Neutrophil (primary cell): Measurements from ENCODE around the gene NEO1.
A peak's percentile ranks its signal among the peaks of the same experiment; 100 is the strongest.

Experiments used
- H3K27ac ChIP-seq: fragments of 200-600 bp; sonication (generic); 2 replicates; pipeline ENCODE4 v1.5.1; 2016; ENCODE audit warnings: mild to moderate bottlenecking, moderate library complexity
- H3K27me3 ChIP-seq: fragments of 200-600 bp; sonication (generic); 2 replicates; pipeline ENCODE4 v1.6.0; 2016; ENCODE audit warnings: mild to moderate bottlenecking
- H3K36me3 ChIP-seq: fragments of 200-600 bp; sonication (generic); 2 replicates; pipeline ENCODE4 v1.5.1; 2017
- H3K4me1 ChIP-seq, 2 experiments: fragments of 200-600 bp in 1 of 2; sonication (generic) in 1 of 2; 1 replicate in 1 of 2; 2 replicates in 1 of 2; pipeline versions ENCODE4 v1.5.1 to v1.6.1; 2013 to 2016; ENCODE audit warnings: low read depth in 1 of 2, low read length in 1 of 2, mild to moderate bottlenecking in 1 of 2, moderate library complexity in 1 of 2; ENCODE audit not compliant: control insufficient read depth in 1 of 2, insufficient read depth in 1 of 2
- H3K4me3 ChIP-seq, 2 experiments: fragments of 200-600 bp in 1 of 2; sonication (generic) in 1 of 2; 1 replicate in 1 of 2; 2 replicates in 1 of 2; pipeline ENCODE4 v1.5.1; 2013 to 2016; ENCODE audit warnings: low read depth in 1 of 2, low read length in 1 of 2, mild to moderate bottlenecking in 1 of 2, moderate library complexity in 1 of 2
- H3K9me3 ChIP-seq: fragments of 200-600 bp; sonication (generic); 2 replicates; pipeline ENCODE4 v1.5.1; 2016
- CTCF ChIP-seq: fragments of 200-600 bp; sonication (generic); IDR thresholded peaks from 2 replicates; pipeline ENCODE4 v1.5.1; 2016; ENCODE audit warnings: antibody characterized with exemption

Gene NEO1

GRCh38 chr15:73051807-73052652, at the start of gene NEO1:
NEO1 (plus strand) TSS chr15:73052463; CDS start chr15:73052676, 213 bp downstream.
- peaks cover 0 to 8% of the 10 kb centered on the region in 2 experiments for H3K4me1 ChIP-seq
- no peak for TF ChIP-seq CTCF
- H3K9me3 ChIP-seq = no peaks in the 10 kb centered on the region
- peak within 1 kb of the TSS; percentile 3 to 55 for H3K4me3 ChIP-seq
- peaks cover 100% of the 10 kb centered on the region for H3K27me3 ChIP-seq
- no peaks in the 10 kb centered on the region for H3K36me3 ChIP-seq
- H3K27ac ChIP-seq = no peak within 1 kb of the TSS

GRCh38 chr15:73004462-73004861, 47.8 kb upstream of the NEO1 start:
- Histone ChIP-seq H3K4me1 (no peaks in the 10 kb centered on the region), H3K36me3 (no peaks in the 10 kb centered on the region), H3K27ac (no peak overlapping the region), H3K4me3 (no peak overlapping the region), H3K27me3 (peaks cover 67% of the 10 kb centered on the region), H3K9me3 (no peaks in the 10 kb centered on the region)
- no peak for TF ChIP-seq CTCF

- Histone ChIP-seq H3K27me3 (peaks cover 67% of the 10 kb centered on the region), H3K4me3 (no peak overlapping the region), H3K36me3 (no peaks in the 10 kb centered on the region), H3K4me1 (no peaks in the 10 kb centered on the region), H3K9me3 (no peaks in the 10 kb centered on the region), H3K27ac (no peak overlapping the region)
- TF ChIP-seq CTCF = no peak
These were observed 47.2 kb upstream of the NEO1 start for GRCh38 chr15:73005032-73005431.

- H3K27ac ChIP-seq = no peak overlapping the region
- no peak for TF ChIP-seq CTCF
- H3K9me3 ChIP-seq = no peaks in the 10 kb centered on the region
- H3K4me3 ChIP-seq = no peak overlapping the region
- H3K27me3 ChIP-seq = peaks cover 67% of the 10 kb centered on the region
- no peaks in the 10 kb centered on the region for H3K4me1 ChIP-seq
- no peaks in the 10 kb centered on the region for H3K36me3 ChIP-seq
These were observed 46.8 kb upstream of the NEO1 start for GRCh38 chr15:73005446-73005845.

- H3K27ac ChIP-seq = no peak overlapping the region
- H3K36me3 ChIP-seq = no peaks in the 10 kb centered on the region
- no peaks in the 10 kb centered on the region for H3K9me3 ChIP-seq
- peaks cover 67% of the 10 kb centered on the region for H3K27me3 ChIP-seq
- no peaks in the 10 kb centered on the region for H3K4me1 ChIP-seq
- H3K4me3 ChIP-seq = no peak overlapping the region
- TF ChIP-seq CTCF = no peak
These were observed 45.7 kb upstream of the NEO1 start for GRCh38 chr15:73006523-73006922.
